H9 (cell line): ENCODE results near the gene PM20D2. TPM values are rescaled to one million over a fixed set of nuclear protein-coding genes. Genes with fewer than 3 reads are reported as not detected.

Experiments used
- DNase-seq: peaks from one replicate; pipeline ENCODE4 v3.0.0-alpha.2; 2017
- H2AFZ ChIP-seq: one replicate; pipeline ENCODE4 v1.6.1; 2013; ENCODE audit warnings: mild to moderate bottlenecking, low read length, control low read depth, moderate library complexity
- H2AK5ac ChIP-seq: 2 replicates; pipeline ENCODE4 v1.6.1; 2013; ENCODE audit warnings: low read length, control low read depth, mixed read lengths; ENCODE audit not compliant: insufficient read length
- H2BK120ac ChIP-seq: one replicate; pipeline ENCODE4 v1.6.1; 2013; ENCODE audit warnings: low read depth, mild to moderate bottlenecking, low read length, control low read depth, inconsistent platforms; ENCODE audit not compliant: poor library complexity, severe bottlenecking
- H2BK12ac ChIP-seq: 2 replicates; pipeline ENCODE4 v1.6.1; 2013; ENCODE audit warnings: low read length, control low read depth, mixed read lengths, low read depth; ENCODE audit not compliant: insufficient read length
- H2BK15ac ChIP-seq: 2 replicates; pipeline ENCODE4 v1.6.1; 2013; ENCODE audit warnings: low read depth, low read length, control low read depth
- H2BK20ac ChIP-seq: one replicate; pipeline ENCODE4 v1.6.1; 2013; ENCODE audit warnings: low read depth, mild to moderate bottlenecking, low read length, control low read depth, inconsistent platforms; ENCODE audit not compliant: poor library complexity, severe bottlenecking
- H2BK5ac ChIP-seq: 2 replicates; pipeline ENCODE4 v1.6.1; 2013; ENCODE audit warnings: low read length, control low read depth, mixed read lengths; ENCODE audit not compliant: insufficient read length
- H3K14ac ChIP-seq: 2 replicates; pipeline ENCODE4 v1.6.1; 2013; ENCODE audit warnings: low read length, control low read depth; ENCODE audit not compliant: insufficient read depth
- H3K18ac ChIP-seq: 2 replicates; pipeline ENCODE4 v1.6.1; 2013; ENCODE audit warnings: low read depth, mild to moderate bottlenecking, mixed read lengths, low read length, control low read depth; ENCODE audit not compliant: insufficient read length
- H3K23ac ChIP-seq: 2 replicates; pipeline ENCODE4 v1.6.1; 2013; ENCODE audit warnings: low read length, control low read depth, mixed read lengths, low read depth; ENCODE audit not compliant: insufficient read length
- H3K23me2 ChIP-seq: 2 replicates; pipeline ENCODE4 v1.6.1; 2013; ENCODE audit warnings: low read depth, mild to moderate bottlenecking, mixed read lengths, low read length, control low read depth; ENCODE audit not compliant: insufficient read length, poor library complexity, severe bottlenecking
- H3K27ac ChIP-seq: 2 replicates; pipeline ENCODE4 v1.5.1; 2013; ENCODE audit warnings: low read length, control low read depth, mixed read lengths, low read depth; ENCODE audit not compliant: insufficient read length
- H3K27me3 ChIP-seq: 2 replicates; pipeline ENCODE4 v1.6.1; 2013; ENCODE audit warnings: low read length, control low read depth, inconsistent platforms; ENCODE audit not compliant: insufficient read depth
- H3K4ac ChIP-seq: 2 replicates; pipeline ENCODE4 v1.6.1; 2013; ENCODE audit warnings: low read depth, mild to moderate bottlenecking, control low read depth, inconsistent platforms, low read length, moderate library complexity
- H3K4me1 ChIP-seq: 2 replicates; pipeline ENCODE4 v1.6.1; 2013; ENCODE audit warnings: low read length, control low read depth, inconsistent platforms; ENCODE audit not compliant: insufficient read depth
- H3K4me2 ChIP-seq: 2 replicates; pipeline ENCODE4 v1.6.1; 2013; ENCODE audit warnings: low read length, control low read depth, mixed read lengths; ENCODE audit not compliant: insufficient read length, insufficient read depth
- H3K56ac ChIP-seq: 2 replicates; pipeline ENCODE4 v1.6.1; 2013; ENCODE audit warnings: low read depth, mild to moderate bottlenecking, mixed read lengths, low read length, control low read depth; ENCODE audit not compliant: insufficient read length
- H3K79me1 ChIP-seq: 2 replicates; pipeline ENCODE4 v1.6.1; 2013; ENCODE audit warnings: low read depth, mild to moderate bottlenecking, moderate library complexity, low read length, control low read depth, inconsistent platforms; ENCODE audit not compliant: insufficient read depth, poor library complexity, severe bottlenecking
- H3K79me2 ChIP-seq: 2 replicates; pipeline ENCODE4 v1.6.1; 2013; ENCODE audit warnings: low read length, control low read depth, inconsistent platforms; ENCODE audit not compliant: insufficient read depth
- H3K9ac ChIP-seq: 2 replicates; pipeline ENCODE4 v1.6.1; 2013; ENCODE audit warnings: low read length, control low read depth, mixed read lengths; ENCODE audit not compliant: insufficient read length; ENCODE audit errors: extremely low read depth
- H3K9me3 ChIP-seq: one replicate; pipeline ENCODE4 v1.6.1; 2013; ENCODE audit warnings: low read depth, low read length, inconsistent platforms; ENCODE audit not compliant: control insufficient read depth
- H3T11ph ChIP-seq: one replicate; pipeline ENCODE4 v1.6.1; 2013; ENCODE audit warnings: mild to moderate bottlenecking, low read length, control low read depth, inconsistent platforms
- H4K20me1 ChIP-seq: one replicate; pipeline ENCODE4 v1.6.1; 2013; ENCODE audit not compliant: control insufficient read depth, insufficient read length, insufficient read depth
- H4K5ac ChIP-seq: 2 replicates; pipeline ENCODE4 v1.6.1; 2013; ENCODE audit warnings: low read depth, mild to moderate bottlenecking, mixed read lengths, low read length, control low read depth; ENCODE audit not compliant: insufficient read length
- H4K8ac ChIP-seq: replicated peaks from 2 replicates; pipeline ENCODE4 v1.6.1; 2013; ENCODE audit warnings: low read length, control low read depth, mixed read lengths, low read depth; ENCODE audit not compliant: insufficient read length
- H4K91ac ChIP-seq: 2 replicates; pipeline ENCODE4 v1.6.1; 2013; ENCODE audit warnings: low read depth, mild to moderate bottlenecking, moderate library complexity, mixed read lengths, low read length, control low read depth; ENCODE audit not compliant: insufficient read length
- H3K27ac Mint-ChIP-seq, 3 experiments: 2 replicates in 2 of 3; 3 replicates in 1 of 3; pipeline ENCODE4 v1.8.0; 2020 to 2021; ENCODE audit warnings: mixed read lengths in 3 of 3, mild to moderate bottlenecking in 1 of 3, moderate library complexity in 1 of 3
- H3K27me3 Mint-ChIP-seq: 2 replicates; pipeline ENCODE4 v1.8.0; 2021; ENCODE audit warnings: low read depth, mild to moderate bottlenecking, moderate library complexity, mixed read lengths
- H3K36me3 Mint-ChIP-seq, 3 experiments: 2 replicates in 2 of 3; 3 replicates in 1 of 3; pipeline ENCODE4 v1.8.0; 2020 to 2021; ENCODE audit warnings: low read depth in 3 of 3, mixed read lengths in 3 of 3; ENCODE audit not compliant: insufficient read depth in 1 of 3
- H3K4me1 Mint-ChIP-seq, 2 experiments: 2 replicates each; pipeline ENCODE4 v1.8.0; 2020; ENCODE audit warnings: mixed read lengths in 2 of 2
- H3K4me3 Mint-ChIP-seq, 2 experiments: 2 replicates in 1 of 2; 3 replicates in 1 of 2; pipeline ENCODE4 v1.8.0; 2020 to 2021; ENCODE audit warnings: mild to moderate bottlenecking in 2 of 2, mixed read lengths in 2 of 2, moderate library complexity in 1 of 2
- H3K9me3 Mint-ChIP-seq, 2 experiments: 2 replicates in 1 of 2; 3 replicates in 1 of 2; pipeline ENCODE4 v1.8.0; 2020; ENCODE audit warnings: mild to moderate bottlenecking in 2 of 2, mixed read lengths in 2 of 2, moderate library complexity in 1 of 2
- WGBS: extraction: QIAGEN DNeasy Blood & Tissue Kit; methylation state at CpG from one replicate; pipeline ENCODE4 v1.1.7; 2013; ENCODE audit warnings: missing lambda C conversion rate, low lambda C conversion rate, mixed read lengths; ENCODE audit not compliant: insufficient read length; ENCODE audit errors: extremely low coverage; 5-methylcytosine and 5-hydroxymethylcytosine counted together
- total RNA-seq: library from RNA; stranded (reverse); gene quantifications from 2 replicates; pipeline ENCODE4 v1.2.1, GENCODE V29; 2021
- TF ChIP-seq, protein P1 (sequence below): fragments of 200-600 bp; sonication (generic); conservative IDR thresholded peaks from 3 replicates; pipeline ENCODE4 v1.8.0; 2021; ENCODE audit warnings: antibody characterized with exemption, mild to moderate bottlenecking

The PM20D2 gene
- total RNA-seq, 1 experiment from 2014 or later = 8.3 TPM

DNA sequence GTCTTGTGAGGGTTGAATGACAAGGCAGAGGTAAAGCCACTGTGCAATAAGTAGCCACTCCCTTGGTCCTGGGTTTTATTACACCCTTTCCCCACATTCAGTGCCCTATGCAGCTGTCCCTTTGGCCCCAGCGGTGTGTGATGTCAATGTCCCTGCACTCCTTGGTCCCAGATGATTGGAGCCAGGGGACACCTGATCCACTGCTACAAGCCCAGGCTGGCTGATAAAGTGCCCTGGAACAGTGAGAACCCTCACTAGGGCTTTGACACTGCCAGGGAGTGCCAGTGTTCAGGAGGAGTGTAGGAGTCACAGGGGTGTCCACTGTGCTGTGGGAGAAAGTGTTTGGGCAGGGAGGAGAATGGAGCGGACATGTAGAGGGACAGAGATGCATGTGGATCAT, 40.9 kb downstream of the PM20D2 start:
- DNase-seq = no peak
- H3K4ac ChIP-seq = no peak overlapping the region
- H4K8ac ChIP-seq = no peak overlapping the region
- no CpG with 5 or more reads among the region's 2 CpGs for WGBS
- H3K27me3 ChIP-seq = no peaks in the 10 kb centered on the region
- H3K14ac ChIP-seq = no peak overlapping the region; the same call in 1 of the 2 replicates
- no peak overlapping the region for H2BK12ac ChIP-seq
- H3K79me2 ChIP-seq = no peaks in the 10 kb centered on the region
- H2BK5ac ChIP-seq = no peak overlapping the region
- H3K4me1 ChIP-seq = peaks cover 6% of the 10 kb centered on the region
- no peak overlapping the region for H3K4me3 Mint-ChIP-seq
- no peaks in the 10 kb centered on the region for H3K23me2 ChIP-seq
- no peak overlapping the region for H3K27ac ChIP-seq
- no peaks in the 10 kb centered on the region for H3K9me3 Mint-ChIP-seq
- no peaks in the 10 kb centered on the region for H3K9me3 ChIP-seq
- H2BK20ac ChIP-seq = no peak overlapping the region
- H2BK15ac ChIP-seq = no peak overlapping the region
- no peak overlapping the region for H2AFZ ChIP-seq
- TF ChIP-seq, protein P1, sequence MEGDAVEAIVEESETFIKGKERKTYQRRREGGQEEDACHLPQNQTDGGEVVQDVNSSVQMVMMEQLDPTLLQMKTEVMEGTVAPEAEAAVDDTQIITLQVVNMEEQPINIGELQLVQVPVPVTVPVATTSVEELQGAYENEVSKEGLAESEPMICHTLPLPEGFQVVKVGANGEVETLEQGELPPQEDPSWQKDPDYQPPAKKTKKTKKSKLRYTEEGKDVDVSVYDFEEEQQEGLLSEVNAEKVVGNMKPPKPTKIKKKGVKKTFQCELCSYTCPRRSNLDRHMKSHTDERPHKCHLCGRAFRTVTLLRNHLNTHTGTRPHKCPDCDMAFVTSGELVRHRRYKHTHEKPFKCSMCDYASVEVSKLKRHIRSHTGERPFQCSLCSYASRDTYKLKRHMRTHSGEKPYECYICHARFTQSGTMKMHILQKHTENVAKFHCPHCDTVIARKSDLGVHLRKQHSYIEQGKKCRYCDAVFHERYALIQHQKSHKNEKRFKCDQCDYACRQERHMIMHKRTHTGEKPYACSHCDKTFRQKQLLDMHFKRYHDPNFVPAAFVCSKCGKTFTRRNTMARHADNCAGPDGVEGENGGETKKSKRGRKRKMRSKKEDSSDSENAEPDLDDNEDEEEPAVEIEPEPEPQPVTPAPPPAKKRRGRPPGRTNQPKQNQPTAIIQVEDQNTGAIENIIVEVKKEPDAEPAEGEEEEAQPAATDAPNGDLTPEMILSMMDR = no peak
- H3K56ac ChIP-seq = no peak overlapping the region
- no peak overlapping the region for H3K18ac ChIP-seq
- peak overlapping the region in 1 of 3 experiments; percentile 62; a peak in 2 of 7 replicates for H3K27ac Mint-ChIP-seq
- H3T11ph ChIP-seq = no peak overlapping the region
- H3K4me1 Mint-ChIP-seq = peaks cover 12 to 15% of the 10 kb centered on the region in 2 experiments
- no peaks in the 10 kb centered on the region for H3K79me1 ChIP-seq
- no peak overlapping the region for H2BK120ac ChIP-seq
- H4K5ac ChIP-seq = no peak overlapping the region
- H4K20me1 ChIP-seq = no peaks in the 10 kb centered on the region
- H3K27me3 Mint-ChIP-seq = no peaks in the 10 kb centered on the region; the same call in none of the 2 replicates
- no peak overlapping the region for H3K23ac ChIP-seq
- no peaks in the 10 kb centered on the region for H3K36me3 Mint-ChIP-seq
- no peak overlapping the region for H3K9ac ChIP-seq
- no peak overlapping the region for H4K91ac ChIP-seq
- H2AK5ac ChIP-seq = no peak overlapping the region
- H3K4me2 ChIP-seq = no peak overlapping the region
